ENCODE results near the gene CRISPLD2. TPM values are rescaled to one million over a fixed set of nuclear protein-coding genes. Genes with fewer than 3 reads are reported as not detected.

The CRISPLD2 gene
- total RNA-seq, 1 experiment from 2014 or later: 9.4 TPM

DNA sequence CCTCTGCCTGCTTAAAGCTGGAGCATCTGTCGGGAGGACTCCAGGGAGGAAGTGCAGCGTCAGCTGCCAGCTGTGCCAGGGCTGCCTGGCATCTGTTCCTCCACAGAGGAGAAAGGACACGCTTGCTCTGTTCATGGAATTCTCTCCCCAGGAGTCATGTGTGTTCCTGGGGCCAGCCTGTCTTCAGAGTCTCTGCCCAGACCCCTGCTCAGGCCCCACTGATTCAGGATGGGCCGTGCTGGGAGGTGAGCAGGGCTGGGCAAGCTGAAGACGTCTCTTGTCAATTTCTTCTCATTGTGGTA, 24.2 kb downstream of the CRISPLD2 start:
- no peaks in the 10 kb centered on the region for H3K36me3 Mint-ChIP-seq
- no peak for ATAC-seq
- no peak for DNase-seq (ENCODE audit: low spot score)
- H3K27me3 Mint-ChIP-seq (ENCODE audit: low read depth): peaks cover 7% of the 10 kb centered on the region
- no peaks in the 10 kb centered on the region for H3K9me3 Mint-ChIP-seq
- H3K4me1 Mint-ChIP-seq: peaks cover 77% of the 10 kb centered on the region
- no peak overlapping the region for H3K4me3 Mint-ChIP-seq
- no peak overlapping the region for H3K27ac Mint-ChIP-seq
- TF ChIP-seq ZNF396 (CRISPR knock-in tag; IDR thresholded peaks at IDR 0.05; ENCODE audit: borderline replicate concordance): no peak
- POLR2A ChIA-PET: no interaction called here
- CTCF ChIA-PET: interaction anchor here (1.6 kb wide), 1 partner anchor 53 kb away, joined by 3 read pairs; no protein-coding TSS in a partner anchor

DNA sequence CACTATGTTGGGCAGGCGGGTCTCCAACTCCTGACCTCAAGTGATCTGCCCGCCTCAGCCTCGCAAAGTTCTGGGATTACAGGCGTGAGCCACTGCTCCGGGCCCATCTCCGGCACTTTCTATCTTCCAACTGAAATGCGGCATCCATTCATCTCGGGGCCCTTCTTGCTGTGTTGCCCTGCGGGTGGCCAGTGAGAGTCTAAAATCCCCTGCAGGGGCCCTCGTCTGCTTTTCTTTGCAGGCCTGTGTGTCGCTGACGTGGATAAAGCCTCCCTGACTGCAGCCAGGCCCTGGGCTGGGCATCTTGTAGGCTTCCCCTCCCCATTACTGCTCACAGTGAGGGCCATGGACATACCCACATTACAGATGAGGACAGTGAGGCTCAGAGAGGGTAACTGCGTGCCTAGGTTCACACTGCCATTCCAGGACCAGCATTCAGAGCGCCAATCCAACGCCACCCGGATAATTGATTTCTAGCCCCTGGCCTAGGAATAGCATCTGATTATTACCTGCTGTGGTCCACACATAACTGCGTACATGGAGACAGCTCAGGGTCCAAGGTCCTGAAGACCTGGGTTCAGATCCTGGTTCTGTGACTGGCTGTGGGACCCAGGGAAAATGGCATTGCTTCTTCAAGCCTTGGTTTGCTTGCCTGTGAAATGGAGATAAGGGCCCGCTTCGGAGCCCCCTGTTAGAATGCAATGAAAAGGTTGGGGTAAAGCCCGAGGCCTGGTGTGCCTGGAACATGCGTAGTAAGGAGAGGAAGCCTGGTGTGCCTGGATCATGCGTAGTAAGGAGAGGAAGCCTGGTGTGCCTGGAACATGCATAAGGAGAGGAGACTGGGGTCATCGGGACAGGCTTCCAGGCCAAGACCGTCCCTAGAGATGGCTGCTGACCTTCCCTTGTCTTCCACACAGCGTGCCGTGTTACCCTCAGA, 25.0 kb downstream of the CRISPLD2 start:
- peak; percentile 65; the same call in 1 of the 2 replicates for TF ChIP-seq GTF2I (CRISPR knock-in tag; conservative IDR thresholded peaks at IDR 0.05)
- TF ChIP-seq NR3C1 (CRISPR knock-in tag; conservative IDR thresholded peaks at IDR 0.05; ENCODE audit: low read depth): no peak
- no peak for TF ChIP-seq TEAD1 (CRISPR knock-in tag; IDR thresholded peaks at IDR 0.05)
- TF ChIP-seq, protein P1, sequence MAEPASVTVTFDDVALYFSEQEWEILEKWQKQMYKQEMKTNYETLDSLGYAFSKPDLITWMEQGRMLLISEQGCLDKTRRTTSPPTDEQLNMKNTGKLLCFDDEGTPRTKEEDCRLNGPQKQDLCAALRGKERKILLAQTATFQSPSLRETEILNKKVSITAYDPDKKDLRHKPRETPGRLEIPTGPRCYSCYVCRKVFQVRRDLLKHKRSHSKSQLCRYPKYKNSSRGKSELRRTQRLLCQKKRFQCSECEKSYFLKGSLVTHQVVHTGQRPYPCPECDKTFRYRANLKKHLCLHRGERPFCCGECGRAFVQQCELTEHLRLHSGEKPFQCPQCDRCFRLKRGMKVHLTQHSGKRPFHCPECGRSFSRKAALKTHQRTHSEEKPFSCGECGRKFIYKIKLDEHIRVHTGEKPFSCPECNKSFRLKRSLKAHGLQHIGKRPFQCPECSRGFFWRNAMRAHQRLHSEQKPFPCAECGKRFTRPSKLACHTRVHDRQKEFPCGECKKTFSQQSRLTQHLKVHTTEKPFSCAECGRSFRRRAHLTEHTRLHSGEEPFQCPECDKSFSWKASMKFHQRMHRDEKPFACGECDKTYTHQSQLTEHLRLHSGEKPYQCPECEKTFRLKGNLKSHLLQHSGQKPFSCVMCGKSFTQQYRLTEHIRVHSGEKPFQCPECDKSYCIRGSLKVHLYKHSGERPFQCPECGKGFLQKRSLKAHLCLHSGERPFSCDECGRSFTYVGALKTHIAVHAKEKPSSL (CRISPR knock-in tag; conservative IDR thresholded peaks at IDR 0.05): no peak
- TF ChIP-seq ZNF423 (CRISPR knock-in tag; IDR thresholded peaks at IDR 0.05): peak; percentile 94
- no peak for TF ChIP-seq SMAD4 (CRISPR knock-in tag; IDR thresholded peaks at IDR 0.05)
- TF ChIP-seq MYBL2 (CRISPR knock-in tag; IDR thresholded peaks at IDR 0.05): no peak
- no peak for TF ChIP-seq RELA (CRISPR knock-in tag; IDR thresholded peaks at IDR 0.05; ENCODE audit: borderline replicate concordance)
- TF ChIP-seq, protein P2, sequence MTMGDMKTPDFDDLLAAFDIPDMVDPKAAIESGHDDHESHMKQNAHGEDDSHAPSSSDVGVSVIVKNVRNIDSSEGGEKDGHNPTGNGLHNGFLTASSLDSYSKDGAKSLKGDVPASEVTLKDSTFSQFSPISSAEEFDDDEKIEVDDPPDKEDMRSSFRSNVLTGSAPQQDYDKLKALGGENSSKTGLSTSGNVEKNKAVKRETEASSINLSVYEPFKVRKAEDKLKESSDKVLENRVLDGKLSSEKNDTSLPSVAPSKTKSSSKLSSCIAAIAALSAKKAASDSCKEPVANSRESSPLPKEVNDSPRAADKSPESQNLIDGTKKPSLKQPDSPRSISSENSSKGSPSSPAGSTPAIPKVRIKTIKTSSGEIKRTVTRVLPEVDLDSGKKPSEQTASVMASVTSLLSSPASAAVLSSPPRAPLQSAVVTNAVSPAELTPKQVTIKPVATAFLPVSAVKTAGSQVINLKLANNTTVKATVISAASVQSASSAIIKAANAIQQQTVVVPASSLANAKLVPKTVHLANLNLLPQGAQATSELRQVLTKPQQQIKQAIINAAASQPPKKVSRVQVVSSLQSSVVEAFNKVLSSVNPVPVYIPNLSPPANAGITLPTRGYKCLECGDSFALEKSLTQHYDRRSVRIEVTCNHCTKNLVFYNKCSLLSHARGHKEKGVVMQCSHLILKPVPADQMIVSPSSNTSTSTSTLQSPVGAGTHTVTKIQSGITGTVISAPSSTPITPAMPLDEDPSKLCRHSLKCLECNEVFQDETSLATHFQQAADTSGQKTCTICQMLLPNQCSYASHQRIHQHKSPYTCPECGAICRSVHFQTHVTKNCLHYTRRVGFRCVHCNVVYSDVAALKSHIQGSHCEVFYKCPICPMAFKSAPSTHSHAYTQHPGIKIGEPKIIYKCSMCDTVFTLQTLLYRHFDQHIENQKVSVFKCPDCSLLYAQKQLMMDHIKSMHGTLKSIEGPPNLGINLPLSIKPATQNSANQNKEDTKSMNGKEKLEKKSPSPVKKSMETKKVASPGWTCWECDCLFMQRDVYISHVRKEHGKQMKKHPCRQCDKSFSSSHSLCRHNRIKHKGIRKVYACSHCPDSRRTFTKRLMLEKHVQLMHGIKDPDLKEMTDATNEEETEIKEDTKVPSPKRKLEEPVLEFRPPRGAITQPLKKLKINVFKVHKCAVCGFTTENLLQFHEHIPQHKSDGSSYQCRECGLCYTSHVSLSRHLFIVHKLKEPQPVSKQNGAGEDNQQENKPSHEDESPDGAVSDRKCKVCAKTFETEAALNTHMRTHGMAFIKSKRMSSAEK (CRISPR knock-in tag; IDR thresholded peaks at IDR 0.05; ENCODE audit: borderline replicate concordance): no peak
- Mint-ChIP-seq H3K4me1 (peaks cover 78% of the 10 kb centered on the region), H3K27ac (no peak overlapping the region), H3K36me3 (no peaks in the 10 kb centered on the region), H3K9me3 (no peaks in the 10 kb centered on the region), H3K27me3 (ENCODE audit: low read depth) (peaks cover 7% of the 10 kb centered on the region), H3K4me3 (peak overlapping the region; percentile 18; the same call in 1 of the 2 replicates)
- ATAC-seq (peak; percentile 11), DNase-seq (ENCODE audit: low spot score) (peak; percentile 48)
- ChIA-PET POLR2A (no interaction called here), CTCF (no interaction called here)

DNA sequence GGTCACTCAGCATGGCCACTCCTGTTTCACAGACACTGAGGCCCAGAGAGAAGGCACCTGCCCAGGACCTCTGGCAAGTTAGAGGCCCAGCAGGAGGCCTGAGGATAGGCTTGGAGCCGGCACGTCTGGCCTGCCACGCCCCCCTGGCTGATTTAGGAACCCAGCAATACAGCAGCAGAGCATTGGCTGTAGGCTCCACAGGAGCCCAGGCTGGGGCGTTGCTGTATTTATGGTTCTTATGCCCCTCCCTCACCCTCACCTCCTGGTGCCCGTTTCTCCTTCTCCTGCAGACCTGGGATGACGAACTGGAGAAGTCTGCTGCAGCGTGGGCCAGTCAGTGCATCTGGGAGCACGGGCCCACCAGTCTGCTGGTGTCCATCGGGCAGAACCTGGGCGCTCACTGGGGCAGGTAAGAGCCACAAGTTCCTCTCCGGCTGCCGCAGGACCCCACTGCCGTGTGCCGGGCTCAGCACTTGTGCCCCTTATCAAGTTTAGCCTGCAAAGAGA, 25.8 kb downstream of the CRISPLD2 start:
- Mint-ChIP-seq H3K4me1 (peaks cover 74% of the 10 kb centered on the region), H3K27ac (no peak overlapping the region), H3K27me3 (ENCODE audit: low read depth) (peaks cover 7% of the 10 kb centered on the region), H3K36me3 (peaks cover 2% of the 10 kb centered on the region; the same call in 1 of the 2 replicates), H3K4me3 (no peak overlapping the region), H3K9me3 (0 out of 2 replicates have a peak, but pooled peaks cover under 1% of the 10 kb centered on the region)
- ChIA-PET CTCF (no interaction called here), POLR2A (no interaction called here)
- DNase-seq (ENCODE audit: low spot score) (peak; percentile 52), ATAC-seq (no peak)
- TF ChIP-seq FOXK1 (CRISPR knock-in tag; IDR thresholded peaks at IDR 0.05) (no peak), GABPB1 (CRISPR knock-in tag; IDR thresholded peaks at IDR 0.05) (no peak), SMAD3 (CRISPR knock-in tag; IDR thresholded peaks at IDR 0.05; ENCODE audit: borderline replicate concordance) (no peak)
- TF ChIP-seq, protein P3, sequence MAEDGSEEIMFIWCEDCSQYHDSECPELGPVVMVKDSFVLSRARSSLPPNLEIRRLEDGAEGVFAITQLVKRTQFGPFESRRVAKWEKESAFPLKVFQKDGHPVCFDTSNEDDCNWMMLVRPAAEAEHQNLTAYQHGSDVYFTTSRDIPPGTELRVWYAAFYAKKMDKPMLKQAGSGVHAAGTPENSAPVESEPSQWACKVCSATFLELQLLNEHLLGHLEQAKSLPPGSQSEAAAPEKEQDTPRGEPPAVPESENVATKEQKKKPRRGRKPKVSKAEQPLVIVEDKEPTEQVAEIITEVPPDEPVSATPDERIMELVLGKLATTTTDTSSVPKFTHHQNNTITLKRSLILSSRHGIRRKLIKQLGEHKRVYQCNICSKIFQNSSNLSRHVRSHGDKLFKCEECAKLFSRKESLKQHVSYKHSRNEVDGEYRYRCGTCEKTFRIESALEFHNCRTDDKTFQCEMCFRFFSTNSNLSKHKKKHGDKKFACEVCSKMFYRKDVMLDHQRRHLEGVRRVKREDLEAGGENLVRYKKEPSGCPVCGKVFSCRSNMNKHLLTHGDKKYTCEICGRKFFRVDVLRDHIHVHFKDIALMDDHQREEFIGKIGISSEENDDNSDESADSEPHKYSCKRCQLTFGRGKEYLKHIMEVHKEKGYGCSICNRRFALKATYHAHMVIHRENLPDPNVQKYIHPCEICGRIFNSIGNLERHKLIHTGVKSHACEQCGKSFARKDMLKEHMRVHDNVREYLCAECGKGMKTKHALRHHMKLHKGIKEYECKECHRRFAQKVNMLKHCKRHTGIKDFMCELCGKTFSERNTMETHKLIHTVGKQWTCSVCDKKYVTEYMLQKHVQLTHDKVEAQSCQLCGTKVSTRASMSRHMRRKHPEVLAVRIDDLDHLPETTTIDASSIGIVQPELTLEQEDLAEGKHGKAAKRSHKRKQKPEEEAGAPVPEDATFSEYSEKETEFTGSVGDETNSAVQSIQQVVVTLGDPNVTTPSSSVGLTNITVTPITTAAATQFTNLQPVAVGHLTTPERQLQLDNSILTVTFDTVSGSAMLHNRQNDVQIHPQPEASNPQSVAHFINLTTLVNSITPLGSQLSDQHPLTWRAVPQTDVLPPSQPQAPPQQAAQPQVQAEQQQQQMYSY (CRISPR knock-in tag; IDR thresholded peaks at IDR 0.05): no peak
- TF ChIP-seq, protein P4, sequence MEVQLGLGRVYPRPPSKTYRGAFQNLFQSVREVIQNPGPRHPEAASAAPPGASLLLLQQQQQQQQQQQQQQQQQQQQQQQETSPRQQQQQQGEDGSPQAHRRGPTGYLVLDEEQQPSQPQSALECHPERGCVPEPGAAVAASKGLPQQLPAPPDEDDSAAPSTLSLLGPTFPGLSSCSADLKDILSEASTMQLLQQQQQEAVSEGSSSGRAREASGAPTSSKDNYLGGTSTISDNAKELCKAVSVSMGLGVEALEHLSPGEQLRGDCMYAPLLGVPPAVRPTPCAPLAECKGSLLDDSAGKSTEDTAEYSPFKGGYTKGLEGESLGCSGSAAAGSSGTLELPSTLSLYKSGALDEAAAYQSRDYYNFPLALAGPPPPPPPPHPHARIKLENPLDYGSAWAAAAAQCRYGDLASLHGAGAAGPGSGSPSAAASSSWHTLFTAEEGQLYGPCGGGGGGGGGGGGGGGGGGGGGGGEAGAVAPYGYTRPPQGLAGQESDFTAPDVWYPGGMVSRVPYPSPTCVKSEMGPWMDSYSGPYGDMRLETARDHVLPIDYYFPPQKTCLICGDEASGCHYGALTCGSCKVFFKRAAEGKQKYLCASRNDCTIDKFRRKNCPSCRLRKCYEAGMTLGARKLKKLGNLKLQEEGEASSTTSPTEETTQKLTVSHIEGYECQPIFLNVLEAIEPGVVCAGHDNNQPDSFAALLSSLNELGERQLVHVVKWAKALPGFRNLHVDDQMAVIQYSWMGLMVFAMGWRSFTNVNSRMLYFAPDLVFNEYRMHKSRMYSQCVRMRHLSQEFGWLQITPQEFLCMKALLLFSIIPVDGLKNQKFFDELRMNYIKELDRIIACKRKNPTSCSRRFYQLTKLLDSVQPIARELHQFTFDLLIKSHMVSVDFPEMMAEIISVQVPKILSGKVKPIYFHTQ (CRISPR knock-in tag; IDR thresholded peaks at IDR 0.05): no peak
- TF ChIP-seq, protein P5, sequence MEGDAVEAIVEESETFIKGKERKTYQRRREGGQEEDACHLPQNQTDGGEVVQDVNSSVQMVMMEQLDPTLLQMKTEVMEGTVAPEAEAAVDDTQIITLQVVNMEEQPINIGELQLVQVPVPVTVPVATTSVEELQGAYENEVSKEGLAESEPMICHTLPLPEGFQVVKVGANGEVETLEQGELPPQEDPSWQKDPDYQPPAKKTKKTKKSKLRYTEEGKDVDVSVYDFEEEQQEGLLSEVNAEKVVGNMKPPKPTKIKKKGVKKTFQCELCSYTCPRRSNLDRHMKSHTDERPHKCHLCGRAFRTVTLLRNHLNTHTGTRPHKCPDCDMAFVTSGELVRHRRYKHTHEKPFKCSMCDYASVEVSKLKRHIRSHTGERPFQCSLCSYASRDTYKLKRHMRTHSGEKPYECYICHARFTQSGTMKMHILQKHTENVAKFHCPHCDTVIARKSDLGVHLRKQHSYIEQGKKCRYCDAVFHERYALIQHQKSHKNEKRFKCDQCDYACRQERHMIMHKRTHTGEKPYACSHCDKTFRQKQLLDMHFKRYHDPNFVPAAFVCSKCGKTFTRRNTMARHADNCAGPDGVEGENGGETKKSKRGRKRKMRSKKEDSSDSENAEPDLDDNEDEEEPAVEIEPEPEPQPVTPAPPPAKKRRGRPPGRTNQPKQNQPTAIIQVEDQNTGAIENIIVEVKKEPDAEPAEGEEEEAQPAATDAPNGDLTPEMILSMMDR (IDR thresholded peaks at IDR 0.05): no peak

All from WTC11 (cell line).